Dedifferentiated amniotic fluid mesenchymal stem cell (primary cell): ENCODE results near the gene GRIN2A.
"Not testable (repeated sequence)": the region's sequence is repeated elsewhere in the genome, so short reads cannot be mapped to it uniquely, and the experiment has no call there.

Experiments used
- DNase-seq: peaks from one replicate; pipeline ENCODE4 v3.0.0-alpha.2; 2016; ENCODE audit errors: extremely low spot score

Gene GRIN2A

GRCh38 chr16:9913604-9914326 is 268.5 kb downstream of the GRIN2A start:
- no peak for DNase-seq

DNA sequence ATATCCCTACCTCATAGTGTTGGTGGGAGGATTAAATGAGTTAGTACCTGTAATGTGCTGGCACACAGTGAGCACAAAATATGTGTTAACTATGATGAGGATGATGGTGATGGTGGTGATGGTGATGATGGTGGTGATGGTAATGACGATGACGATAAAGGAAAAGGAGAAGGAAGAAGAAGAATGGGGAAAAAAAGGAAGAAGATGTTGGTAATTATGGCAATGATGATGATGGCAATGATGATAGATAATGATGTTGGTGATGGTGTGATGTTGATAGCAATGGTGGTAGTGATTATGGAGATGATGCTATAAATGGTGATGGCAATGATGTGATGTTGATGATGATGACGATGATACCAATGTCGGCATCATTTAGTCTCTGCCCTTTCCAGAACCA is 270.2 kb downstream of the GRIN2A start:
- no peak for DNase-seq

DNA sequence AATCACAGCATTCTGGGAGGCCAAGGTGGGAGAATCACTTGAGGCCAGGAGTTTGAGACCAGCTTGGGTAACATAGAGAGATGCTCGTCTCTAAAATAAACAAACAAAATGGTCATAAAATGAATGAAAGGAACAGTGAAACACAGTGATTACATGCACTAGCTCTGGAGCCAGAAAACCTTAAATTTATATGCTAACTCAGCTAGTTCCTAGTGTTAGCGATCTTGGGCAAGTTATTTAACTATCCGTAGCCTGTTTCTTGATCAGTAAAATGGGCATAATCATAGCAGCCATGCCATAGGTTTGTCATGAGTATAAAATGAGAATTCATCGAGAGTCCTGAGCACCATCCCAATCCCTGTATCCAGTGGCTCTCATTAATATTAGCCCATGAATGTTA is 271.0 kb downstream of the GRIN2A start:
- no peak for DNase-seq

GRCh38 chr16:9909072-9909825 is 273.0 kb downstream of the GRIN2A start:
- no peak for DNase-seq

DNA sequence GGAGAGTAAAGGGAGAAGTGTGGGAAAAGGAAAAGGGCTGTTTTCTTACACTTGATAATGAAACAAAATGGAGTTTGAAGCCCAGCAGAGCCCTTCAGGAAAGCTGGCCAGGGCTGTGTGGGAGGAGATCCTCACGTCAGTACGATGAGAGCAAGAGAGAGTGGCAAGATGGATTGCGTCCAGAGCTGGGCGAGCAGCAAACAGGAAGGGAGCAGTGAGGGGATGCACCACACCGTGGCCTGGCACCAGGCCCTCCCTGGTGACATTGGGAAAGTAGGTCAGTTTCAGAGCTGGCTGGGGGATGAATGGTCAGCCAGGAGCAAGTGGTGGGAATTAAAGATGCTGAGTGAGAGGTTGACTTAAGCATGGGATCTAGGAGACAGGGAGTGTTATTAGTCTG is 273.6 kb downstream of the GRIN2A start:
- no peak for DNase-seq

GRCh38 chr16:9907752-9908151 is 274.5 kb downstream of the GRIN2A start:
- no peak for DNase-seq

DNA sequence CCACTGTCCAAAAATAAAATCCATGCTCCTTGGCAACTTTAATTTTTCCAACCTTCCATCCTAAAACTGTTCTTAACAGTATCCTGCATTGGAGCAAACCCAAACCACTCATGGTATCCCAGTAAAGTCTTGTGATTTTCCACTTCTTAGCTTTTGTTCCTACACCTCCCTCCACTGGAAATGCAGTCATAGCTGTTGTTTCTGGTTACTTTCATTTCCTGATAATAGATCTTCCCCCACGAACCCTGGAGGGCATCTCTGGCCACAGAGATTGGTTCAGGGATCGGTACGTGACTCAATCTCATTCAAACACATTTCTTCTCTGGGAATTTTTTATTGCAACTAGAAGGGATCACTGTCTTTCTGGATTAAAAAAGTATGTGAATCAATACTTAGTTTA is 276.0 kb downstream of the GRIN2A start:
- no peak for DNase-seq

DNA sequence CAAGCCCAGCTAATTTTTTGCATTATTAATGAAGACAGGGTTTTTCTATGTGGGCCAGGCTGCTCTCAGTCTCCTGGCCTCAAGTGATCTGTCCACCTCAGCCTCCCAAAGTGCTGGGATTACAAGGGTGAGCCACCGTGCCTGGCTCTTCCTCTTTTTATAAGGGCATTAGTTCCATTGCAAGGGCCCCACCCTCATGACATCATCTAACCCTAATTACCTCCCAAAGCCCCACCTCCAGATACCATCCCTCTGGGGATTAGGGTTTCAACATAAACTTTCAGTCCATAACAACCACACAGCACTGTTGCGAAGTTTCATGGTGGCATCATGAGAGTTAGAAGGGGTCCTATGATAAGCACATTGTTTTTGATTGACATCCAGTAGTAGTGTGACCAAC is 277.7 kb downstream of the GRIN2A start:
- no peak for DNase-seq

DNA sequence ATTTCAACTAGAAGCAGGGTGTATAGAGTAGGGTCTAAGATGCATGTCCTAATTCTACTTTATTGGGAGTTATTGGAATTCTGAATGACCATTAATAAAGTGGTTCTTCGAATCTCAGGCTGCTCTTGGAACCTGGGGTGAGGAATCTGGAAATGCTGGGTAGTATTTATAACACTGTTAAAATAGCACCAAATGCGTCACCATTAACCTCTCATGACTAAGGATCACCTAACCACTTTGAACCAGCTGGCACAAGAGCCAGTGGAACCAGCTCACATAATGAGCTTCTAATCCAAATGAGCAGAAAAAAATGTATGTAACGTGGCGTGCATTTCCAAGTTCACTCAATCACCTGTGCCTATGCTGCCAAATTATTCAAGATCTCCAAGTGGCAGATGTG is 281.7 kb downstream of the GRIN2A start:
- no peak for DNase-seq

DNA sequence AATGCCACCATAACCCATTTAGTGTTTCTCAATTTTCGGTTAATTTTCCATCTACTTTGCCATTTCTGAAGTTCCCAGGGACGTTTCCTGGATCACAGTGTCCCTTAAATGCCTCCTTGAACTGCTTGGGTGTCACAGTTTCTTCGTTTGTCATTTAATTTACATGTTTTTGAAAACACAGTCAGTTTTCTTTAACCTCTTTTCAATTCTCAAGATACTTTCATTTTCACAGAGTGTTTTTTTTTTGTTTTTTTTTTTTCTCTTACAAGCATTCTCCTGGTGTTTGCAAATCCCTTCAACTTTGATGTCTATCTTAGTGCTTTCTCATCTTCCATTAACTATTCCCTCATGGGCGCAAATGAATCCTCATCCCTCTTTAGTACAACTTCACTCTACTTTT is 283.7 kb downstream of the GRIN2A start:
- DNase-seq = no peak

GRCh38 chr16:9898124-9898523 is 284.1 kb downstream of the GRIN2A start:
- no peak for DNase-seq

DNA sequence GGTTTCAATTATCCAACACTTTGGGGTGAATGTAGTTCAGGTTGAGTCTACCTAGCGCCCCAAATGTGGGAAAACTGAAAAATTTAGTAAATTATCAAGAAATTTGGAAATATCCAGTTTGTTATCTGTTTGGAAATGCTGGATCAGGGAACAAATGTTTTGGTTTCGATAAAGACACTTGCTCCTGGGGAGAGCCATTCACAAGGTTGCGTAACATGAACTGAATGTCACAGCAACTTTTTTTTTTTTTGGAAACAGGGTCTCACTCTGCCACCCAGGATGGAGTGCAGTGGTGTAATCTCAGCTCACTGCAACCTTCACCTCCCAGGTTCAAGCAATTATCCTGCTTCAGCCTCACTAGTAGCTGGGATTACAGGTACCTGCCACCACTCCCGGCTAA is 286.4 kb downstream of the GRIN2A start:
- DNase-seq = no peak

DNA sequence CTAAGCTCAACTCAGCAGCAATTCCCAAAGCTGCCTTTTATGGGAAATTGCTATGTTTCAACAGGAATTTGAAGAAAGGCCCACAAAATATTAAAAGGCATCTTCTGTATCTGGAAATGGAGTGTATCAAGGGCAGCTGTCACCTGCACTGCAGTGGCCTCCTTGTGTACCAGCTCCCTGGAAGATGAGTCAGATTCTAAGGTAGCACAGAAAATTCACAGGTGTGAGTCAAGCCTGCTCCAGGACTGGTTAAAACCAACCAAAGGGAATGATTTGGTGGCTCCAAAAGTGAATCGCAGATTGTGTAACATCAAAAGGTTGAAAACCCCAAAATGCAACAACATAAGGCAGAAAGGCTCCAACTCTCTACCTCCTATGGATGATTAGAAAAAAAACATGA is 296.4 kb downstream of the GRIN2A start:
- DNase-seq = no peak

- DNase-seq = no peak
Observed at GRCh38 chr16:9885467-9885866, 296.8 kb downstream of the GRIN2A start.

- not testable (repeated sequence) for DNase-seq
Observed at GRCh38 chr16:9875981-9876380, 306.2 kb downstream of the GRIN2A start.

GRCh38 chr16:9874219-9874618 is 308.0 kb downstream of the GRIN2A start:
- DNase-seq = no peak

DNA sequence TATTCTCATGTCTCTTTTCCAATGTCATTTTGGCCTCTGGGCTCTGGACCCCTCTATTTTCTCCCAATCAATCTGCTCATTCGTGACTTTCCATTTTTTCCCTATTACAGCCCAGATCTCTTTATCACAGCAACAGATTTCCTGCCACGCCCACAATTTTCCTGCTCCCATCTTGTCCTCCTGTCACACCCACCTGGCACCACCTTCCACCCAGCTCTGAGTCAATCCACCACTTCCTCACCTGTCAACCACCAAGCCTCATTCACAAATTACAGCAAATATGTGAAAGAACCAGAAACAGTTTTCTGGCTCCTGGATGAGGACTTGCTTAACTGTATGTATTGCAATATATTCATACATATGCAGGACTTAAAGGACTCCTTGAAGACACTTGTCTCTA is 311.3 kb downstream of the GRIN2A start:
- DNase-seq = no peak

DNA sequence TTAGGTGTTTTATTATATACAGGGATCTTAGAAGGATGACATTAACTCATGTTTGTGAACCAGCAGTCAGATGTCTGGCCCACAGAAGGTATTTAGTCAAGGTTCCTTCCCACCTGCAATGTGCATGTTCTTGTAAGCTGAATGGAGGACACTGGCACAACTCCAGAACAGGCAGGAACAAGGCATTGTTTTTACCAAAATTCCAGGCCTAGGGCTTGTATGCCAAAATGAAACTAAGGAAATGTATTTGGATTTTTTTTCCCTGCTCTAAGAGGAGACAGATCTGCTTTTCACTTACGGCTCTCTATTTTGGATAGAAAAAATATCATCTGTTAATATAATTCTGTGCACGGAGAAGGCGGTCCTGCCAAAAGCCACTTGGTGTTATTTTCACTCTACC is 312.5 kb downstream of the GRIN2A start:
- DNase-seq = no peak

DNA sequence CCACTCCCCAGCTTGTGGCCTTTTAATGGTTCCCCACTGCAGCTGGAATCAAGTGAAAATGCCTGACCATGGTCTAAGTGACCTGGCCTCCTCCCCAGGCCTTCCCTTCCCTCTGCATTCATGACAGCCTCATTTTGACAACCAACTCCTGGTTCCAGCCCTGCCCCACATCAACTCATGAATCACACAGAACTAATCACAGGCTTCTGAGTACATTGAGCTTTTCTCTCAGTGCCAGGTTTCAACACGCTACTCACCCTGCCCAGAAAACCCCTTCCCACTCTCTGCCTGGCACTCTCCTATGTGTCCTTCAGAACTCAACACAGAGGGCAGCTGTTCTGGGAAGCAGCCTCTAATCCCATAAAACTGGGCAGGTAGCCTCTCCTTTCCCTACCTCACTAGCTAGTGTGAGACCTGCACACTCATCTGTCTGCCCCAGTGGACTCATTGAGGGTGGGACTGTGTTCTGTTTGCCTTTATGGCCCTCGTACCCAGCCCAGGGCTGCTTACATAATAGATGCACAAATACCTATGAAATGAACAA is 313.6 kb downstream of the GRIN2A start:
- no peak for DNase-seq

DNA sequence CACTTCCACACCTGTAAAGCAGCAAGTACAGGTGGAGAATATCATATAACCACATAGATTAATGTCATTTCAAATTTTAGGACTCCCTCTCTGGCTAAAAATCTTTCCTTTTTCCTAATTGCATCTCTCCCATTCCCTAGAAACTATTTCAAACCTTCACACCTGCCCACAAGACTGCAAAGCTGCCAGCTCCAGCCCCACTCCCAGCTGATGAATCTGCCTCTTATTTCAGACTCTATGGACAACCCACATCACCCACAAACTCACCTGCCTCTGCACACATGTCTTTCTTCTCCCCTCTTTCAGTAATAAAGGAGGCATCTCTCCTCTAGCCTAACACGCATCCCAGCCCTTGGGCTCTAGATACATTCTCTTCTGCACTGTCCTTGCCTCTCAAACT is 315.1 kb downstream of the GRIN2A start:
- DNase-seq = no peak

DNA sequence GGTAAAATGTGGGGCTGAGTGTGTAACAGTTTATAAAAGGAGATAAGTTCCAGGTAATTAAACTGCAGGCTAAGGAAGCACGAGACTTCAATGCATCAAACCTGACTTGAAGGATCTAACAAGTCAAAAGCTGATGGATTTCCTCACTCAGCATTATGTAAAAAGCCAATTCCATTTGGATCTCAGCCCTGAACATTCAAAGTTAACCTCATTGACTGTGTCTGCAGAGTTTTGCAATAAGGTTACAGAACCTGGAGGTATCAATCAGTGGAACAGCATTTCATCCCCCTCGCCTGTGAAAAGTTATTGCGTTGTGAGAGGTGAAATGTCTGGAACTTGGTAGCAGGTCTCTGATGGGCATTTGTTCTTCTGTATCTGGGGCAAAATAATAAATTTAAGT is 317.8 kb downstream of the GRIN2A start:
- no peak for DNase-seq

- no peak for DNase-seq
Observed at GRCh38 chr16:9862327-9862726, 319.9 kb downstream of the GRIN2A start.

- DNase-seq = no peak
Observed at GRCh38 chr16:9860876-9861275, 321.4 kb downstream of the GRIN2A start.
